Fibroblast of pulmonary artery (primary cell): ENCODE measurements around the gene RIPK4.
"Not testable (repeated sequence)": the region's sequence is repeated elsewhere in the genome, so short reads cannot be mapped to it uniquely, and the experiment has no call there.

Experiments
- DNase-seq: peaks from one replicate; pipeline ENCODE4 v3.0.0-alpha.2; 2010; ENCODE audit warnings: low read depth
- H3K4me3 ChIP-seq: replicated peaks from 2 replicates; pipeline ENCODE4 v1.5.1; 2011; ENCODE audit warnings: low read depth, mild to moderate bottlenecking, control low read depth, low read length, moderate library complexity
- CTCF ChIP-seq: IDR thresholded peaks from 2 replicates; pipeline ENCODE4 v1.5.1; 2011; ENCODE audit warnings: mild to moderate bottlenecking, control low read depth, low read length, inconsistent platforms; ENCODE audit errors: missing control alignments

Gene RIPK4

GRCh38 chr21:41722052-41723018 is 44.5 kb downstream of the RIPK4 start:
- H3K4me3 ChIP-seq: no peak overlapping the region
- DNase-seq: no peak
- TF ChIP-seq CTCF: no peak

GRCh38 chr21:41720250-41720649 is 46.6 kb downstream of the RIPK4 start:
- no peak for TF ChIP-seq CTCF
- H3K4me3 ChIP-seq: no peak overlapping the region
- no peak for DNase-seq

GRCh38 chr21:41719691-41720090 is 47.2 kb downstream of the RIPK4 start:
- TF ChIP-seq CTCF: no peak
- H3K4me3 ChIP-seq: no peak overlapping the region
- no peak for DNase-seq

- no peak overlapping the region for H3K4me3 ChIP-seq
- TF ChIP-seq CTCF: no peak
- no peak for DNase-seq
Measured at GRCh38 chr21:41717573-41718330, 49.1 kb downstream of the RIPK4 start.

- DNase-seq: no peak
- no peak for TF ChIP-seq CTCF
- H3K4me3 ChIP-seq: no peak overlapping the region
Measured at GRCh38 chr21:41716751-41717150, 50.1 kb downstream of the RIPK4 start.

GRCh38 chr21:41715649-41716281 is 51.1 kb downstream of the RIPK4 start:
- H3K4me3 ChIP-seq: no peak overlapping the region
- no peak for DNase-seq
- TF ChIP-seq CTCF: no peak

- DNase-seq, H3K4me3 ChIP-seq: not testable (repeated sequence)
Measured at GRCh38 chr21:41714299-41714865, 52.5 kb downstream of the RIPK4 start.
